ENCODE data around the gene SLC41A3. TPM values are rescaled to one million over a fixed set of nuclear protein-coding genes. Genes with fewer than 3 reads are reported as not detected.

Gene SLC41A3
- total and polyA plus RNA-seq, 12 donors = 40.8 to 140 (median 74.4) TPM

DNA sequence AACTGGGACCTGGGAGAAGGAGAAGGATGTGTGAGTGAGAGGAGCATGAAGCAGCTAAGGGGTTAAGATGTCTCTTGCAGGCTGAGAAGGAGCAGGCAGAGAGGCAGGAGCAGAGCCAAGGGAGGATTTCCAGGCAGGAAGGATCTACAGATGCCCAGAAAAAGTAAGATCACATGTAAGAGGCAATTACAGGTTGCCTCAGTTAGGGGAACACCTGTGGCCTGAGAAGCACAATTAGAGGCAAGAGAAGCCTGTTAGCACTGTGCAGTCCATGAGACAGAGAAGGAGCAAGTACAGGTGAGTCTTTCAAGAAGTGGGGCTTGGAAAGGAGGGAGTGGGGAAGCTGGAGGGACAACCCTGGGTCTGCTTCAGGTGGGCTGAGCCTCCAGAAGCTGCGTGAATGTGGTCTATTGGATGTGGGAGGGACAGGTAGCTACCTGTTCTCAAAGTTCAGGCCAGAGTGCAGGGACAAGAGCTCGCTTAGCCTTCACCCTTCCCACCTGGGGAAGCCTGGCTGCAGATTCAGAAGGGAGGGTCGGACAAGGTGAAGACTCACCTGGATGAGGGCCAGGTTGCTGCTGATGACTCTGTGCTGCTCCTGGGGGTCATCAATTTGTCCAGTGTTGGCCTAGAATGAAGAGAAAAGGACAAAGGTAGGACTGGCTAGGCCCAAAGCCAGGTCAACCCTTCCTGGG is 50.7 kb downstream of the SLC41A3 start:
- intact Hi-C loops (cut with DNase I) = no loop called here
- WGBS, 4 donors = 91 to 96% (median 94%) methylated on average over 3 of the region's 3 CpGs
- peak in 1 of 7 donors; percentile 31 for DNase-seq
- no peak overlapping the region for H3K4me3 ChIP-seq
- H3K36me3 ChIP-seq (replicated peaks in 1 of 2) = peaks cover 0 to 4% of the 10 kb centered on the region in 2 donors
- TF ChIP-seq POLR2A (IDR thresholded peaks at IDR 0.05) = no peak
- TF ChIP-seq, protein P1, sequence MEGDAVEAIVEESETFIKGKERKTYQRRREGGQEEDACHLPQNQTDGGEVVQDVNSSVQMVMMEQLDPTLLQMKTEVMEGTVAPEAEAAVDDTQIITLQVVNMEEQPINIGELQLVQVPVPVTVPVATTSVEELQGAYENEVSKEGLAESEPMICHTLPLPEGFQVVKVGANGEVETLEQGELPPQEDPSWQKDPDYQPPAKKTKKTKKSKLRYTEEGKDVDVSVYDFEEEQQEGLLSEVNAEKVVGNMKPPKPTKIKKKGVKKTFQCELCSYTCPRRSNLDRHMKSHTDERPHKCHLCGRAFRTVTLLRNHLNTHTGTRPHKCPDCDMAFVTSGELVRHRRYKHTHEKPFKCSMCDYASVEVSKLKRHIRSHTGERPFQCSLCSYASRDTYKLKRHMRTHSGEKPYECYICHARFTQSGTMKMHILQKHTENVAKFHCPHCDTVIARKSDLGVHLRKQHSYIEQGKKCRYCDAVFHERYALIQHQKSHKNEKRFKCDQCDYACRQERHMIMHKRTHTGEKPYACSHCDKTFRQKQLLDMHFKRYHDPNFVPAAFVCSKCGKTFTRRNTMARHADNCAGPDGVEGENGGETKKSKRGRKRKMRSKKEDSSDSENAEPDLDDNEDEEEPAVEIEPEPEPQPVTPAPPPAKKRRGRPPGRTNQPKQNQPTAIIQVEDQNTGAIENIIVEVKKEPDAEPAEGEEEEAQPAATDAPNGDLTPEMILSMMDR (IDR thresholded peaks at IDR 0.05) = no peak
- H3K9me3 ChIP-seq (replicated peaks in 1 of 3) = peaks cover 0 to under 1% (median 0%) of the 10 kb centered on the region in 3 donors
- no peaks in the 10 kb centered on the region for H3K27me3 ChIP-seq
- peaks cover 0 to 7% of the 10 kb centered on the region in 2 donors for H3K4me1 ChIP-seq (replicated peaks in 1 of 2)
- H3K27ac ChIP-seq = no peak overlapping the region

DNA sequence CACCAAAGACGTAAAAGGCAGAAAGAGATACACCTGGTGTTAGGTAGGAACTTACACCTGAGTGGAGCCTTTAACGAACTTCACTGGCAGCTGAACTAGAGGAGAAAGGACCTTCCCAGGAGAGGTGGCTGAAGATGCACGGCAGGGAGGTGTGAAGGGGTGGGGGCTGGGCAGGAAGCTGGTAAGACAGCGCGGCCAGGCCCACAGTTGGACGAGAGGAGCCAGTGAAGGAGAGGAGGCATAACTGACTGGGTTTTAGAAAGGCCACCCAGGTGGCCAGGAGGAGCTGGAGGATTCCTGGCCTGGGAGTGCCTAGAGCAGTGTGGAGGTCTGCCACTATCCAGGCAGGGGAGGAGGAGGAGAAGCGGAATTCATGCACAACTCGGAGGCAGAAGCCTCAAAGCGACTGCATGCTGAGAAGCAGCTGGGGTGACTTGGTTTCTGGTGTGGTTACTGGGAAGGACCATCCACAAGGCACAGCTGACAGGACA is 51.9 kb downstream of the SLC41A3 start:
- intact Hi-C loops (cut with DNase I) = no loop called here
- WGBS, 4 donors = 80 to 92% (median 87%) methylated on average over 9 of the region's 9 CpGs
- H3K36me3 ChIP-seq (replicated peaks in 1 of 2) = peaks cover 0 to 4% of the 10 kb centered on the region in 2 donors

DNA sequence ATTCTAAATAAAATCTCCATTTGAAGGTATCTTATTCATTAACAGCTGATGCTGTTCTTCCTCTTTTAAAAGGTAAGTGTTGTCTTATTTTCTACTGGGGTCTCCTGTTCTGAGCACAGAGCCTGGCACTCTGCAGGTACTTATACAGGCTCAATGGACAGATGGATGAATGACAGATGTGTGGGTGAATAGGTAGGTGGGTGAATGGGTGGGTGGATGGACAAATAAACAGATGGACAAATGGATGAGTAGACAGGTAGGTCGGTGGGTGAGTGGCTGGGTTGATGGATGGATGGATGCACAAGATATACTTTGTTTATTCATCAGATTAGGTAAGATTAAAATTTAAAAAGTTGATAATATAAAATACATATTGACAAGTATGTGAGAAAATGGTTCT is 53.5 kb downstream of the SLC41A3 start:
- WGBS, 4 donors = 77 to 93% (median 85%) methylated on average over 1 of the region's 1 CpG
- intact Hi-C loops (cut with DNase I) = no loop called here
- no peak overlapping the region for H3K27ac ChIP-seq
- H3K4me3 ChIP-seq = no peak overlapping the region
- peaks cover 0 to 7% of the 10 kb centered on the region in 2 donors for H3K4me1 ChIP-seq (replicated peaks in 1 of 2)
- TF ChIP-seq, protein P1 (IDR thresholded peaks at IDR 0.05) = no peak
- TF ChIP-seq POLR2A (IDR thresholded peaks at IDR 0.05) = no peak
- peaks cover 0 to 10% of the 10 kb centered on the region in 2 donors for H3K36me3 ChIP-seq (replicated peaks in 1 of 2)
- H3K27me3 ChIP-seq = no peaks in the 10 kb centered on the region
- H3K9me3 ChIP-seq (replicated peaks in 1 of 3) = peaks cover 0 to 8% (median 0%) of the 10 kb centered on the region in 3 donors
- DNase-seq = peak in 1 of 7 donors; percentile 4

More for the DNA sequence above, 51.9 kb downstream of the SLC41A3 start:
- peak in 1 of 7 donors; percentile 20 for DNase-seq
- no peaks in the 10 kb centered on the region for H3K27me3 ChIP-seq
- H3K9me3 ChIP-seq (replicated peaks in 1 of 3) = peaks cover 0 to 8% (median 0%) of the 10 kb centered on the region in 3 donors
- no peak overlapping the region for H3K27ac ChIP-seq
- TF ChIP-seq, protein P1 (IDR thresholded peaks at IDR 0.05) = no peak
- TF ChIP-seq POLR2A (IDR thresholded peaks at IDR 0.05) = no peak
- H3K4me1 ChIP-seq (replicated peaks in 1 of 2) = peaks cover 0 to 7% of the 10 kb centered on the region in 2 donors
- H3K4me3 ChIP-seq = no peak overlapping the region

DNA sequence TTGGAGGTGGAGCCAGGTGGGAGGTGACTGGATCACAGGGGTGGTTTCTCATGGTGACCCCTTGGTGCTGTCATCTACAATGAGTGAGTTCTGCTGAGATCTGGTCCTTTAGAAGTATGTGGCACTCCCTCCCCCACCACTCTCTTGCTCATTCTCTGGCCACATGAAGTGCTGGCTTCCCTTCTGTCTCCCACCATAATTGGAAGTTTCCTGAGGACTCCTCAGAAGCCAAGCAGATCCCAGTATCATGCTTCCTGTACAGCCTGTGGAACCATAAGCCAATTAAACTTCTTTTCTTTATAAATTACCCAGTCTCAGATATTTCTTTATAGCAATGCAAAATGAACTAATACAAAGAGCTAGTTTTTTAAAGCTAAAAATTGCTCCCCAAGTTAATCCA is 54.7 kb downstream of the SLC41A3 start:
- Histone ChIP-seq H3K9me3 (replicated peaks in 1 of 3) (peaks cover 0 to 8% (median 0%) of the 10 kb centered on the region in 3 donors), H3K4me3 (no peak overlapping the region), H3K36me3 (replicated peaks in 1 of 2) (peaks cover 0 to 15% of the 10 kb centered on the region in 2 donors), H3K4me1 (replicated peaks in 1 of 2) (peaks cover 0 to under 1% of the 10 kb centered on the region in 2 donors), H3K27me3 (no peaks in the 10 kb centered on the region), H3K27ac (no peak overlapping the region)
- intact Hi-C loops (cut with DNase I) = no loop called here
- DNase-seq = no peak
- TF ChIP-seq, protein P1 (IDR thresholded peaks at IDR 0.05) = no peak
- TF ChIP-seq POLR2A (IDR thresholded peaks at IDR 0.05) = no peak

All from adrenal gland (tissue), 12 donors.